ENCODE data around the gene GPR12.
"Not testable (repeated sequence)": the region's sequence is repeated elsewhere in the genome, so short reads cannot be mapped to it uniquely, and the experiment has no call there.

Gene GPR12

DNA sequence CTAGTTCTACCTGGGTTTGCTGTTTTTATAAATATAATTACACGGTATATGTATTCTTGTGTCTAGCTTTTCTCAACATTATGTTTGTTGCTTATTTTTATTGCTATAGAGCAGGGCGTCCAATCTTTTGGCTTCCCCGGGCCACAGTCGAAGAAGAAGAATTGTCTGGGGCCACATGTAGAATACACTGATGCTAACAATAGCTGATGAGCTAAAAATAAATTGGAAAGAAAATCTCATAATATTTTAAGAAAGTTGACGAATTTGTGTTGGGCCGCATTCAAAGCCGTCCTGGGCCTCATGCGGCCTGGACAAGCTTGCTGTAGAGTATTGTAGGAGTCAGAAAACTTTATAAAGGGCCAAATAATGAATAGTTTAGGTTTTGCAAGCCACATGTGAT, 33.9 kb downstream of the GPR12 start:
- no peaks in the 10 kb centered on the region for H3K9me3 ChIP-seq (ENCODE audit: control extremely low read depth in 1 of 5, control insufficient read depth in 4 of 5, insufficient read depth in 2 of 5, low read depth in 1 of 5, low read length in 4 of 5)
- H3K4me3 ChIP-seq (ENCODE audit: control insufficient read depth in 1 of 7, extremely low read depth in 1 of 7, insufficient read depth in 4 of 7, low read depth in 2 of 7, low read length in 6 of 7), result no peak overlapping the region
- H3K27ac ChIP-seq (ENCODE audit: insufficient read depth in 1 of 2, low read depth in 1 of 2, low read length in 2 of 2, poor library complexity in 1 of 2, severe bottlenecking in 2 of 2), result no peak overlapping the region
- WGBS (ENCODE audit: insufficient coverage), result 96% methylated on average over 4 of the region's 8 CpGs
- no peaks in the 10 kb centered on the region for H3K27me3 ChIP-seq (replicated peaks in 2 of 5; ENCODE audit: control insufficient read depth in 4 of 5, insufficient read depth in 5 of 5, low read length in 4 of 5)
- peaks cover 9 to 19% (median 15%) of the 10 kb centered on the region in 4 experiments for H3K4me1 ChIP-seq (ENCODE audit: control extremely low read depth in 1 of 4, control insufficient read depth in 4 of 4, insufficient read depth in 4 of 4, low read length in 3 of 4)
- DNase-seq, result no peak
- CTCF ChIA-PET, result interaction anchor here (1.0 kb wide), 1 partner anchor 19 kb away, joined by 3 read pairs; no protein-coding TSS in a partner anchor
- POLR2A ChIA-PET, result no interaction called here
- H3K36me3 ChIP-seq (ENCODE audit: control insufficient read depth in 4 of 4, insufficient read depth in 4 of 4, low read length in 3 of 4), result no peaks in the 10 kb centered on the region

DNA sequence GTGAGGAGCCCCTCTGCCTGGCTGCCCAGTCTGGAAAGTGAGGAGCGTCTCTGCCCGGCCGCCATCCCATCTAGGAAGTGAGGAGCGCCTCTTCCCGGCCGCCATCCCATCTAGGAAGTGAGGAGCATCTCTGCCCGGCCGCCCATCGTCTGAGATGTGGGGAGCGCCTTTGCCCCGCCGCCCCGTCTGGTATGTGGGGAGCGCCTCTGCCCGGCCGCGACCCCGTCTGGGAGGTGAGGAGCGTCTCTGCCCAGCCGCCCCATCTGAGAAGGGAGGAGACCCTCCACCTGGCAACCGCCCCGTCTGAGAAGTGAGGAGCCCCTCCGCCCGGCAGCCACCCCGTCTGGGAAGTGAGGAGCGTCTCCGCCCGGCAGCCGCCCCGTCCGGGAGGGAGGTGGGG, 37.0 kb downstream of the GPR12 start:
- POLR2A ChIA-PET; CTCF ChIA-PET; H3K27ac ChIP-seq (ENCODE audit: insufficient read depth in 1 of 2, low read depth in 1 of 2, low read length in 2 of 2, poor library complexity in 1 of 2, severe bottlenecking in 2 of 2); H3K9me3 ChIP-seq (ENCODE audit: control extremely low read depth in 1 of 5, control insufficient read depth in 4 of 5, insufficient read depth in 2 of 5, low read depth in 1 of 5, low read length in 4 of 5); H3K27me3 ChIP-seq (replicated peaks in 2 of 5; ENCODE audit: control insufficient read depth in 4 of 5, insufficient read depth in 5 of 5, low read length in 4 of 5); H3K36me3 ChIP-seq (ENCODE audit: control insufficient read depth in 4 of 4, insufficient read depth in 4 of 4, low read length in 3 of 4); DNase-seq; H3K4me3 ChIP-seq (ENCODE audit: control insufficient read depth in 1 of 7, extremely low read depth in 1 of 7, insufficient read depth in 4 of 7, low read depth in 2 of 7, low read length in 6 of 7): not testable (repeated sequence)
- H3K4me1 ChIP-seq (ENCODE audit: control extremely low read depth in 1 of 4, control insufficient read depth in 4 of 4, insufficient read depth in 4 of 4, low read length in 3 of 4), result peaks cover 24 to 49% (median 39%) of the 10 kb centered on the region in 4 experiments
- WGBS (ENCODE audit: insufficient coverage), result no CpG with 5 or more reads among the region's 31 CpGs

GRCh38 chr13:26722321-26722720, 38.3 kb downstream of the GPR12 start:
- Histone ChIP-seq H3K4me3 (ENCODE audit: control insufficient read depth in 1 of 7, extremely low read depth in 1 of 7, insufficient read depth in 4 of 7, low read depth in 2 of 7, low read length in 6 of 7) (peak overlapping the region in 3 of 7 experiments; percentile 53 to 69 (median 56)), H3K4me1 (ENCODE audit: control extremely low read depth in 1 of 4, control insufficient read depth in 4 of 4, insufficient read depth in 4 of 4, low read length in 3 of 4) (peaks cover 24 to 53% (median 43%) of the 10 kb centered on the region in 4 experiments), H3K36me3 (ENCODE audit: control insufficient read depth in 4 of 4, insufficient read depth in 4 of 4, low read length in 3 of 4) (no peaks in the 10 kb centered on the region), H3K27ac (ENCODE audit: insufficient read depth in 1 of 2, low read depth in 1 of 2, low read length in 2 of 2, poor library complexity in 1 of 2, severe bottlenecking in 2 of 2) (peak overlapping the region in 1 of 2 experiments; percentile 96), H3K27me3 (replicated peaks in 2 of 5; ENCODE audit: control insufficient read depth in 4 of 5, insufficient read depth in 5 of 5, low read length in 4 of 5) (no peaks in the 10 kb centered on the region), H3K9me3 (ENCODE audit: control extremely low read depth in 1 of 5, control insufficient read depth in 4 of 5, insufficient read depth in 2 of 5, low read depth in 1 of 5, low read length in 4 of 5) (no peaks in the 10 kb centered on the region)
- ChIA-PET POLR2A (no interaction called here), CTCF (interaction anchor here (1.0 to 7.2 kb wide), 3 partner anchors 16 to 67 kb away, joined by 3 to 94 read pairs (median 3); no protein-coding TSS in a partner anchor)
- no peak for DNase-seq
- no CpG with 5 or more reads among the region's 5 CpGs for WGBS (ENCODE audit: insufficient coverage)

- Histone ChIP-seq H3K27me3 (replicated peaks in 2 of 5; ENCODE audit: control insufficient read depth in 4 of 5, insufficient read depth in 5 of 5, low read length in 4 of 5) (no peaks in the 10 kb centered on the region), H3K4me1 (ENCODE audit: control extremely low read depth in 1 of 4, control insufficient read depth in 4 of 4, insufficient read depth in 4 of 4, low read length in 3 of 4) (peaks cover 24 to 53% (median 44%) of the 10 kb centered on the region in 4 experiments), H3K36me3 (ENCODE audit: control insufficient read depth in 4 of 4, insufficient read depth in 4 of 4, low read length in 3 of 4) (no peaks in the 10 kb centered on the region), H3K27ac (ENCODE audit: insufficient read depth in 1 of 2, low read depth in 1 of 2, low read length in 2 of 2, poor library complexity in 1 of 2, severe bottlenecking in 2 of 2) (peak overlapping the region; percentile 85 to 96), H3K9me3 (ENCODE audit: control extremely low read depth in 1 of 5, control insufficient read depth in 4 of 5, insufficient read depth in 2 of 5, low read depth in 1 of 5, low read length in 4 of 5) (no peaks in the 10 kb centered on the region), H3K4me3 (ENCODE audit: control insufficient read depth in 1 of 7, extremely low read depth in 1 of 7, insufficient read depth in 4 of 7, low read depth in 2 of 7, low read length in 6 of 7) (peak overlapping the region in 5 of 7 experiments; percentile 20 to 69 (median 56))
- peak; percentile 81 to 94 (median 94) for DNase-seq
- ChIA-PET CTCF (interaction anchor here (1.1 to 7.2 kb wide), 5 partner anchors 15 to 150 kb away, joined by 3 to 94 read pairs (median 3); no protein-coding TSS in a partner anchor), POLR2A (interaction anchor here (1.0 kb wide), 2 partner anchors 39 to 193 kb away, joined by 3 read pairs; partner anchors contain the start of gene GPR12)
- WGBS (ENCODE audit: insufficient coverage), result 28% methylated on average over 26 of the region's 26 CpGs
Observed at GRCh38 chr13:26721251-26722121, 39.1 kb downstream of the GPR12 start.

DNA sequence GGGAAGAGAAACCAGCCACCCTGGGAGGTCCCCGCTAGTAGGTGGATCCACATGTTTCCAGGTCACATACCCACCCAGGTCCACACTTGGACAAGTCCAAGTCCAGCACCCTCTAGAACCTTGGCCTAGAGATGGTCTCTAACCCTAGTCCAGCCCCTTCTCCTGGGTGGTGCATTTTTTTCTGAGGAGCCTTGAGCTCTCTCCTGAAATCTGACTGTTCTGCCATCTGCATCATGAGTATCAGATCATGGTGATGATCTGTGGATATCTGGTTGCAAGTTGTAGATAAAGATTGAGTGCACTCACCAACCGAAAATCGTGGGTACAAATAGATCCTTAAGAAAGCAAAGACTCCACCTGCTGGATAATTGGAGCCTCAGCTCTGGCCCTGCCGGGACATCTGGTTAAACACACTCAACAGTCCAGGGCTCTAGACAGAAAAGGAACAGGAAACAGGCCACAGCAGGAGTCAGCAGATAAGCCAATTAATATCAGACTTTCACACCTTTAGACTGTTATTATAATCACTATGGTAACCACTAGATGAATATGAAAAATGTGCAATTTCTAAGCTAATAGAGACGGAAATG, 41.1 kb downstream of the GPR12 start:
- H3K27ac ChIP-seq (ENCODE audit: insufficient read depth in 1 of 2, low read depth in 1 of 2, low read length in 2 of 2, poor library complexity in 1 of 2, severe bottlenecking in 2 of 2), result peak overlapping the region; percentile 85 to 96
- ChIA-PET POLR2A (interaction anchor here (1.0 kb wide), 1 partner anchor 66 kb away, joined by 4 read pairs; no protein-coding TSS in a partner anchor), CTCF (interaction anchor here (1.1 to 7.2 kb wide), 8 partner anchors 13 to 211 kb away, joined by 3 to 94 read pairs (median 6); no protein-coding TSS in a partner anchor)
- peak overlapping the region in 1 of 7 experiments; percentile 38 for H3K4me3 ChIP-seq (ENCODE audit: control insufficient read depth in 1 of 7, extremely low read depth in 1 of 7, insufficient read depth in 4 of 7, low read depth in 2 of 7, low read length in 6 of 7)
- H3K9me3 ChIP-seq (ENCODE audit: control extremely low read depth in 1 of 5, control insufficient read depth in 4 of 5, insufficient read depth in 2 of 5, low read depth in 1 of 5, low read length in 4 of 5), result peaks cover 0 to under 1% (median 0%) of the 10 kb centered on the region in 5 experiments
- H3K27me3 ChIP-seq (replicated peaks in 2 of 5; ENCODE audit: control insufficient read depth in 4 of 5, insufficient read depth in 5 of 5, low read length in 4 of 5), result no peaks in the 10 kb centered on the region
- WGBS (ENCODE audit: insufficient coverage), result 40% methylated on average over 4 of the region's 5 CpGs
- peaks cover 24 to 49% (median 42%) of the 10 kb centered on the region in 4 experiments for H3K4me1 ChIP-seq (ENCODE audit: control extremely low read depth in 1 of 4, control insufficient read depth in 4 of 4, insufficient read depth in 4 of 4, low read length in 3 of 4)
- H3K36me3 ChIP-seq (ENCODE audit: control insufficient read depth in 4 of 4, insufficient read depth in 4 of 4, low read length in 3 of 4), result no peaks in the 10 kb centered on the region
- DNase-seq, result peak; percentile 96 to 98 (median 96)

- DNase-seq, result peak in 1 of 3 donors; percentile 17
- CTCF ChIA-PET, result interaction anchor here (0.6 to 7.2 kb wide), 8 partner anchors 11 to 212 kb away, joined by 3 to 94 read pairs (median 6); no protein-coding TSS in a partner anchor
- POLR2A ChIA-PET, result interaction anchor here (1.0 kb wide), 1 partner anchor 67 kb away, joined by 4 read pairs; no protein-coding TSS in a partner anchor
- Histone ChIP-seq H3K4me3 (ENCODE audit: control insufficient read depth in 1 of 7, extremely low read depth in 1 of 7, insufficient read depth in 4 of 7, low read depth in 2 of 7, low read length in 6 of 7) (no peak overlapping the region), H3K27me3 (replicated peaks in 2 of 5; ENCODE audit: control insufficient read depth in 4 of 5, insufficient read depth in 5 of 5, low read length in 4 of 5) (no peaks in the 10 kb centered on the region), H3K36me3 (ENCODE audit: control insufficient read depth in 4 of 4, insufficient read depth in 4 of 4, low read length in 3 of 4) (no peaks in the 10 kb centered on the region), H3K9me3 (ENCODE audit: control extremely low read depth in 1 of 5, control insufficient read depth in 4 of 5, insufficient read depth in 2 of 5, low read depth in 1 of 5, low read length in 4 of 5) (peaks cover 0 to 3% (median 0%) of the 10 kb centered on the region in 5 experiments), H3K27ac (ENCODE audit: insufficient read depth in 1 of 2, low read depth in 1 of 2, low read length in 2 of 2, poor library complexity in 1 of 2, severe bottlenecking in 2 of 2) (no peak overlapping the region), H3K4me1 (ENCODE audit: control extremely low read depth in 1 of 4, control insufficient read depth in 4 of 4, insufficient read depth in 4 of 4, low read length in 3 of 4) (peaks cover 24 to 49% (median 42%) of the 10 kb centered on the region in 4 experiments)
- 98% methylated on average over 5 of the region's 5 CpGs for WGBS (ENCODE audit: insufficient coverage)
Observed at GRCh38 chr13:26718872-26719271, 41.7 kb downstream of the GPR12 start.
